ENCODE results near the gene CNEP1R1.

GRCh38 chr16:50010212-50010611 is 14.8 kb upstream of the CNEP1R1 start:
- no peak for TF ChIP-seq TAF1 (IDR thresholded peaks at IDR 0.05; ENCODE audit: low read depth, low read length)
- TF ChIP-seq POLR2A (IDR thresholded peaks at IDR 0.05; ENCODE audit: low read depth, low read length): no peak
- TF ChIP-seq POLR2AphosphoS5 (IDR thresholded peaks at IDR 0.05; ENCODE audit: low read depth, low read length): no peak
